Left ventricle myocardium inferior (tissue), 1 donor: ENCODE results near the gene FMN1. TPM values are rescaled to one million over a fixed set of nuclear protein-coding genes. Genes with fewer than 3 reads are reported as not detected.

Experiments used
- DNase-seq: peaks from one replicate; pipeline ENCODE4 v3.0.0-alpha.2; 2020
- H3K27ac ChIP-seq: fragments of 200-600 bp; replicated peaks from 2 replicates; pipeline ENCODE4 v1.8.0; 2021
- H3K27me3 ChIP-seq: fragments of 200-600 bp; 2 replicates; pipeline ENCODE4 v1.8.0; 2021; ENCODE audit warnings: low read depth
- H3K36me3 ChIP-seq: fragments of 200-600 bp; 2 replicates; pipeline ENCODE4 v1.8.0; 2021
- H3K4me1 ChIP-seq: fragments of 200-600 bp; 2 replicates; pipeline ENCODE4 v1.8.0; 2021
- H3K4me3 ChIP-seq: fragments of 200-600 bp; 2 replicates; pipeline ENCODE4 v1.8.0; 2021; ENCODE audit warnings: mild to moderate bottlenecking, moderate library complexity
- H3K9me3 ChIP-seq: fragments of 200-600 bp; replicated peaks from 2 replicates; pipeline ENCODE4 v1.8.0; 2021
- intact Hi-C: fragments of 100-400 bp; cut with micrococcal nuclease; formaldehyde crosslinking; loops from one replicate; pipeline ENCODE4 v1.11.0; 2022
- total RNA-seq: library from RNA; stranded (reverse); fragmentation: NEBNext Ultra II Directional; extraction: Animal tissue kit (Norgen Biotek cat#: 25700); gene quantifications from one replicate; pipeline ENCODE4 v1.2.1, GENCODE V29; 2021
- TF ChIP-seq, protein P1 (sequence below): fragments of 200-600 bp; IDR thresholded peaks from 2 replicates; pipeline ENCODE4 v1.8.0; 2021; ENCODE audit warnings: antibody characterized with exemption, mild to moderate bottlenecking, borderline replicate concordance
- donor health status: DM: no; HTN: yes; CAD: no; lungs with severe emphysema.

The FMN1 gene
- total RNA-seq, 1 donor from 2014 or later, result 4.5 TPM

DNA sequence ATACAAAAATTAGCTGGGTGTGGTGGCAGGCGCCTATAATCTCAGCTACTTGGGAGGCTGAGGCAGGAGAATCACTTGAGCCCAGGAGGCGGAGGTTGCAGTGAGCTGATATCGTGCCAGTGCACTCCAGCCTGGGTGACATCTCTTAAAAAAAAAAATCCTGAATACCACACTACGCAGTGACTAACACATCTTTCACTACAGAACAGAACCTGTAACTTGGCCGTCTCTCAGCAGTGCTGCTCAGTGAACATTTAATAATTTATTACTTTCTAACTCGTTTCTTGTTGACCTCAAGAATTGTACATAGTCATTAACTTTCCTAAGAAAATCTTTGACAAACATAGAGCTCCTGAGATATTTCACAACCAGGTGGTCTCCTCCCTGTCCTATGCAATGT is 472.9 kb downstream of the FMN1 start:
- no peaks in the 10 kb centered on the region for H3K9me3 ChIP-seq
- peaks cover 24% of the 10 kb centered on the region for H3K4me1 ChIP-seq
- no peak overlapping the region for H3K4me3 ChIP-seq
- peaks cover 72% of the 10 kb centered on the region for H3K27me3 ChIP-seq
- no peak for DNase-seq
- TF ChIP-seq, protein P1, sequence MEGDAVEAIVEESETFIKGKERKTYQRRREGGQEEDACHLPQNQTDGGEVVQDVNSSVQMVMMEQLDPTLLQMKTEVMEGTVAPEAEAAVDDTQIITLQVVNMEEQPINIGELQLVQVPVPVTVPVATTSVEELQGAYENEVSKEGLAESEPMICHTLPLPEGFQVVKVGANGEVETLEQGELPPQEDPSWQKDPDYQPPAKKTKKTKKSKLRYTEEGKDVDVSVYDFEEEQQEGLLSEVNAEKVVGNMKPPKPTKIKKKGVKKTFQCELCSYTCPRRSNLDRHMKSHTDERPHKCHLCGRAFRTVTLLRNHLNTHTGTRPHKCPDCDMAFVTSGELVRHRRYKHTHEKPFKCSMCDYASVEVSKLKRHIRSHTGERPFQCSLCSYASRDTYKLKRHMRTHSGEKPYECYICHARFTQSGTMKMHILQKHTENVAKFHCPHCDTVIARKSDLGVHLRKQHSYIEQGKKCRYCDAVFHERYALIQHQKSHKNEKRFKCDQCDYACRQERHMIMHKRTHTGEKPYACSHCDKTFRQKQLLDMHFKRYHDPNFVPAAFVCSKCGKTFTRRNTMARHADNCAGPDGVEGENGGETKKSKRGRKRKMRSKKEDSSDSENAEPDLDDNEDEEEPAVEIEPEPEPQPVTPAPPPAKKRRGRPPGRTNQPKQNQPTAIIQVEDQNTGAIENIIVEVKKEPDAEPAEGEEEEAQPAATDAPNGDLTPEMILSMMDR, result no peak
- no peaks in the 10 kb centered on the region for H3K36me3 ChIP-seq
- intact Hi-C loops, result no loop called here
- no peak overlapping the region for H3K27ac ChIP-seq

DNA sequence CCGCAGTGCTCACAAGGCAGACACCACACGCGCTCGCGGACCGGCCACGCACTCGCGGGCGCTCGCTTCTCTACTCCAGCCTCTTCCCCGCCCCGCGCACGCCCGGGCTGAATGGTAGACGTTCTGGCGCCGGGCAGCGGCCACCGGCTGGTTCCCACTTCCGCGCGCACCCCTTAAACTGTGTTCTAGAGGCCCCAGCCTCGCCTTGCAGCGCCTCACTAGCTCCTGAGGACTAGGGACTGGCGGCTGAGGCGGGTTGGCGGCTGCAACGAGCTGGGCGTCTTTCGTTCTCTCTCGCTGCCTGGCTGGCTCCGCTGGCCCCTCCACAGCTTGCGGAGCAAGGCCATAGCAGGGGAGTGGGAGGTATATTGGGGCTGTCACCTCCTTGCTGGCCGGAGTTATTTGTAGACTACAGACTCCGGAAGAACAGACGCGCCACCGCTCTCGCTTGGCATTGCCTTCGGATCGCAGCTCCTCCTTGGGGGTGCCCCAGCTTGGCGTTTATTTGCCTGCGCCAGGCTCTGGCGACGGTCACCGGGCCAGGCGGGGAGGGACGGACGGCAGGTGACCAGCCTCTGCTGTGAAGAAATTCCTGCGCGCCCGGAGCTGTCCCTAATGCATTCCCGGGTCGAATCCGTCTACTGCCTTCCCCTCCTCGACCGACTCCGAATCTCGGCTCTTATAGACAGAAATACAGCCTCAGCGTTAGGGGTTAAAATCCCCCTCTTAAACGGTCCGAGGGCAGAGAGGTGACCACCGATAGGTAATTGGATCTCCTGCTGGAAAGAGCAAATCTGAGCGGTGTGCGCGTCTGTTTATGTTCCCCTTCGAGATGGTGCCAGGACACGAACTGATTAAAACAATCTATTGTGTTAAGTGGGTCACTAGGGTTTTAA is 475.4 kb downstream of the FMN1 start:
- H3K4me3 ChIP-seq, result peak overlapping the region; percentile 51
- H3K36me3 ChIP-seq, result no peaks in the 10 kb centered on the region
- peaks cover 24% of the 10 kb centered on the region for H3K4me1 ChIP-seq
- no peak overlapping the region for H3K27ac ChIP-seq
- H3K9me3 ChIP-seq, result no peaks in the 10 kb centered on the region
- intact Hi-C loops, result no loop called here
- DNase-seq, result no peak
- TF ChIP-seq, protein P1, result no peak
- peaks cover 93% of the 10 kb centered on the region for H3K27me3 ChIP-seq

DNA sequence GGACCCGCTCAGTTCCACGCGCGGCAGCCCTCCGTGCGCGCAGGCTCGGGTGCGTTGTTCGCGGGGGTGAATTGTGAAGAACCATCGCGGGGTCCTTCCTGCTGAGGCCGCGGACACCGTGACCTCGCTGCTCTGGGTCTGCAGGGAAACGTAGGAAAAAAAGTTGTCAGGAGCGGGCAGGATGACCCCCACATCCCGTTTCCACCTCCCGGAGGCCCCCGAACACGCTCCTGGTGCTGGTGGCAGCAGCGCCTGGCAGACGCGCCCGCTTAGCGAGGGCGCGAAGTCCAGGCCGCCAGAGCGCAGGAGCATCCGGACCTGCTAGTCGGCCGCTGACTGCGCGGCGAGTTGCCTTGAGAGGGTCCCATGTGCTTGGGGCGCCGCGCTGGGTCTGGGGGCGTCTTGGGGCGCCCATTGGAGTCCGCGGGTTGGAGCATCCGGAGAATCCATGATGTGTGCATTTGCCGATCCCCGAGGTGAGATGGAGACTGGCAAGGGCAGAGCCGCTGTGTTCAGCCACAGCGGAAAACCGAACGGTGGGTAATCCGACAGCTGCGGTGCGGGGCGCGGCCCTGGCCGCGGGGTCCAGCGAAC is 476.2 kb downstream of the FMN1 start:
- H3K27me3 ChIP-seq, result peaks cover 94% of the 10 kb centered on the region
- DNase-seq, result no peak

DNA sequence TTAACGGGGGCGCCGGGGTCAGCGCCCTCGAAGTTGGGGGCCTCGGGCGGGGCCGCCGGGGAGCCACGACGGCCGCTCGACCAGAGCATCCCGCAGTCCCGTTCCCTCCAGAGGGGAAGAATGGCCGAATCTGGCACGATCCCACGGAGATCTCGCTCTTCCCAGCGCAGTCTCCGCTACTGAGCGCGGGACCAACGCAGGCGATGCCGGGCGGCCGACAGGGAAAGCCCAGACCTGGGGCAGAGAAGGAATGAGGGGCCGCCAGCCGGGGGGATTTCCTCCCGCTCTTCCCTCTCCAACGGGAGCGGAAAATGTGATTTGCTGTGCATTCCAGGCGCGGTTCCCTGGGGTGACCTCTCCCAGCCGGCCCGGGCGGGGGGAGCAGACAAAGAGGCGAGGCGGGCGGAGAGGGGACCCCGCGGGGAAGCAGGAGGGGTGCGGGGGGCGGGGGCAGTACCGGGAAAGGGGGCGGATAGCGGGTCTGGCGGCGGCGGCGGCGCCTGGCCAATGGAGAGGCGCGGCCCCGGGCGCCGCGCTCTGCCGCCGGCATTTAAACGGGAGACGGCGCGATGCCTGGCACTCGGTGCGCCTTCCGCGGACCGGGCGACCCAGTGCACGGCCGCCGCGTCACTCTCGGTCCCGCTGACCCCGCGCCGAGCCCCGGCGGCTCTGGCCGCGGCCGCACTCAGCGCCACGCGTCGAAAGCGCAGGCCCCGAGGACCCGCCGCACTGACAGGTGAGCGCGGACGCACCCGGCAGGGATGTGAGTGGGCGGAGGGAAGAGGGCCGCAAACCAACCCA is 476.9 kb downstream of the FMN1 start, which contains the start of gene GREM1:
Gene GREM1, plus strand, starts transcription at position 579 of the 801 bp plus-strand sequence. CDS start 12,687 bp downstream, outside the sequence.
- DNase-seq, result no peak
- no peak within 1 kb of the TSS for H3K27ac ChIP-seq
- peaks cover 99% of the 10 kb centered on the region for H3K27me3 ChIP-seq

More for the DNA sequence above, 476.2 kb downstream of the FMN1 start:
- intact Hi-C loops, result no loop called here
- TF ChIP-seq, protein P1, result no peak
- H3K4me3 ChIP-seq, result peak overlapping the region; percentile 51
- no peak overlapping the region for H3K27ac ChIP-seq
- H3K4me1 ChIP-seq, result peaks cover 24% of the 10 kb centered on the region
- H3K9me3 ChIP-seq, result no peaks in the 10 kb centered on the region
- H3K36me3 ChIP-seq, result no peaks in the 10 kb centered on the region

More for the DNA sequence above, 476.9 kb downstream of the FMN1 start, which contains the start of gene GREM1:
- no peaks in the 10 kb centered on the region for H3K36me3 ChIP-seq
- peaks cover 24% of the 10 kb centered on the region for H3K4me1 ChIP-seq
- no peaks in the 10 kb centered on the region for H3K9me3 ChIP-seq
- peak within 1 kb of the TSS; percentile 51 for H3K4me3 ChIP-seq
- TF ChIP-seq, protein P1, result no peak
- intact Hi-C loops, result no loop called here
